Measurements from ENCODE around the gene FAM221B.

The FAM221B gene, protein sequence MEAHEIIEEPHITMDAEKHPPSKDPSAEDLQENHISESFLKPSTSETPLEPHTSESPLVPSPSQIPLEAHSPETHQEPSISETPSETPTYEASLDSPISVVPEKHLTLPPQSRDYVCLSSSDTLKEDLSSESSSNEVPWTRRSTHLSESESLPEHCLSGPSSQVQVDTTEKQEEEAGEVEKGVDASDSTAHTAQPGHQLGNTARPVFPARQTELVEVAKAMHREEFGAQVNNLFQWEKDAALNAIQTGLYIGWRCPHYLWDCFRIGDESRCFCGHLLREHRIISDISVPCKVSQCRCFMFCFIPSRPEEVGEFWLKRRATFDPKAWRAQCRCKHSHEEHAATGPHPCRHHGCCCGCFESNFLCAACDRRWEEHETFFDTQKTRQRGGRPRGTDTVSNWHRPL

GRCh38 chr9:35828716-35829083 is at the start of gene FAM221B:
FAM221B (minus strand) TSS chr9:35828732; CDS start chr9:35826161, 2,571 bp downstream.
- DNase-seq (ENCODE audit: low spot score), result peak; percentile 3

- DNase-seq (ENCODE audit: low spot score), result no peak
Observed at GRCh38 chr9:35872505-35872904, 44.0 kb upstream of the FAM221B start.

GRCh38 chr9:35871545-35871944 is 43.0 kb upstream of the FAM221B start:
- DNase-seq (ENCODE audit: low spot score), result peak; percentile 28

DNA sequence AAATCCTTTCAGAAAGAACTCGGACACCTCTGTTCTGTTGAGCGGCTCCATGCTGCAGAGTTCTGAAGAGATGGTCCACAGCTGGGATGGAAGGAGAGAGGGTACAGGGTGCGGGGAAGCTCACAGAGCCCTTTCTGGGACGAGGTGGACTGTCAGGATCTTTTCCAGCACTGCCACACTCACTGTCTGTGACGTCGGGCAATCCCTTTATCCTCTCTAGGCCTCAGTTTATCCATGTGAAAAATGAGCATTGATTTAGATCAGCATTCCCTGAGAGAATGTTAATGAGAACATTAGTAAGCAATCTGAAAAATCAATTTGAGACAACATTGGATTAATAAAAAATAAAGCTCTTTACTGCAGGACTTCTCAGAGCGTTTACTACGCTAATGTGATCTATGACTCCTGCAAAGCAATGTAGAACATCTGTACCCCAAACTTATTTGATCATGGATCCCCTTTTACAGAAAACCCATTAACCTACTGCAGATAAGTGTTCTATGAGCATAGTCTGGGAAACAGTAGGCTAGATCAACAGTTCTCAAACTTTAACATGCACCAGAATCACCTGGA is 41.9 kb upstream of the FAM221B start, which contains the start of gene OR13J1:
OR13J1 (minus strand) TSS at position 51 of the 573 bp plus-strand sequence; CDS start at position 51, 0 bp downstream.
- no peak for DNase-seq (ENCODE audit: low spot score)

DNA sequence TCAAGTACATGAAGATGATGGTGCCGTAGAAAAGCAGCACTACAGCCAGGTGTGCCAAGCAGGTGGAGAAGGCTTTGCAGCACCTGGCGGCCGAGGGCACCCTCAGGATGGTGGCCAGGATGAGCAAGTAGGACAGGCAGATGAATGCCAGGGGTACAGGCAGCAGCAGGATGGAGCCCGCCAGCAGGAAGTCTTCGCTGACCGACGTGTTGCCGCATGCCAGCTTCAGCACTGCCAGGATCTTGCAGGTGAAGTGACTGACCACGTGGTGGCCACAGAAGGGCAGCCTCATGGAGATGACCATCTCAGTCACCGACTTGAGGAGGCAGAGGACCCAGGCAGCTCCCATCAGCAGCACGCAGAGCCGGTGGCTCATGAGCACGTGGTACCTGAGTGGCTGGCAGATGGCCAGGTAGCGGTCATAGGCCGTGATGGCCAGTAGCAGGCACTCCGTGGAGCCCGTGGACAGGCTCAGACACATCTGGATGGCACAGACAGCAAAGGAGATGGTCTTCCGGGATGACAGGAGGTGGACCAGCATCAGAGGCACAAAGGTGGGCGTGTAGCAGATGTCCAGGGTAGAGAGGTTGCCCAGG is 41.2 kb upstream of the FAM221B start:
- no peak for DNase-seq (ENCODE audit: low spot score)

GRCh38 chr9:35868933-35869332 is 40.4 kb upstream of the FAM221B start:
- no peak for DNase-seq (ENCODE audit: low spot score)

- no peak for DNase-seq (ENCODE audit: low spot score)
Observed at GRCh38 chr9:35867538-35867937, 39.0 kb upstream of the FAM221B start.

- no peak for DNase-seq (ENCODE audit: low spot score)
Observed at GRCh38 chr9:35864695-35865255, 36.2 kb upstream of the FAM221B start.

DNA sequence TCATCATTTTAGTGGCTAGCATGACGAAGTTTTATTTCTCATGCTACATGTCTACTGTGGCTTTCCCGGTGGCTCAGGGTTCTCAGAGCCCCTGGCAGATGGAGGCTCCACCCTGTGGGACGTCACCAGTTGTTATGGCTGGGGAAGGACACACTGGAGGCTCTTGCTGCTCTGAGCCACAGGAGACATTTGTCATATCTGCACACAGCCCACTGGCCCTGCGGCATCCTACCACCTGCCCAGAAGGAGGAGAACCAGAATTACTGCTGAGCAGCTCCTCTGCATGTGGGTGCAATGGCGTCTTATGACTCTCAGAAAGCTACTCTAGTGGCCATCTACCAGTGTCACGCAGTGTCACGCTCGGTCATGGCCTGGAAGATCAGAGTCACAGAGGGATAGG is 35.1 kb upstream of the FAM221B start:
- no peak for DNase-seq (ENCODE audit: low spot score)

GRCh38 chr9:35862328-35862727 is 33.8 kb upstream of the FAM221B start:
- DNase-seq (ENCODE audit: low spot score), result no peak

DNA sequence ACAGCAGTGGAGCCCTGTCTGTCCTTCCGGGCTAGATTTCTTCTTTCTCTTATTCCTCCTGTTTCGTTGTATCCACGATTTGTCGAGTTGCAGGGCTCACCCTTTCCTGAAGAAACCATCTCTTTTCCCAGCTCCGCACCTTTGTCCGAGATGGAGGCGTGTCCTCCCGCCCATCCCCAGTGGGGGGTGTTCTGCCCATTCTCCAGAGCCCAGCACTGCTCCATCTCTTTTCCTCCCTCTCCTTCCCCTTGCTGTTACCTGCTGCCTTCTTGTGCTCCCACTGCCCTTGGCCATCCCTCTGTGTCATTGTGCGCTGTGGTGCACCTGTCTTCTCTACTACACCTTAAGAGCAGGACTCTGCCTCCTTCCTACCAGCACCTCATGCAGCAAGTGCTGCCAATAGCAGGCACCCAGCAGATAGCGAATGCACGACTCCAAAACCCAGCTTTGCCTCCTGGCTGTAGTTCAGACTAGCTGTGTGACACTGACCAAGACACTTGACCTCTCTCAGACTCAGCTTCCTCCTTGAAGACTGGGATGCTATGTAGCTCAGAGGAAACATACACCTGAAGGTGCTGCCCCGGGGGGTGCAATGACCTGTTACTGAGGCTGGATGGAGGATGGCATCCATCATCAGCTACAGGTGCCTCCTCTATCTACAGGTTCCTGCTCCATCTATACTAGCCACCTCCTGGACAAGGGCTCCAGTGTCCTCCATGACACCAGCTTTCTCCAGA is 32.8 kb upstream of the FAM221B start:
- DNase-seq (ENCODE audit: low spot score), result no peak

GRCh38 chr9:35859990-35860339 is 31.4 kb upstream of the FAM221B start:
- DNase-seq (ENCODE audit: low spot score), result no peak

DNA sequence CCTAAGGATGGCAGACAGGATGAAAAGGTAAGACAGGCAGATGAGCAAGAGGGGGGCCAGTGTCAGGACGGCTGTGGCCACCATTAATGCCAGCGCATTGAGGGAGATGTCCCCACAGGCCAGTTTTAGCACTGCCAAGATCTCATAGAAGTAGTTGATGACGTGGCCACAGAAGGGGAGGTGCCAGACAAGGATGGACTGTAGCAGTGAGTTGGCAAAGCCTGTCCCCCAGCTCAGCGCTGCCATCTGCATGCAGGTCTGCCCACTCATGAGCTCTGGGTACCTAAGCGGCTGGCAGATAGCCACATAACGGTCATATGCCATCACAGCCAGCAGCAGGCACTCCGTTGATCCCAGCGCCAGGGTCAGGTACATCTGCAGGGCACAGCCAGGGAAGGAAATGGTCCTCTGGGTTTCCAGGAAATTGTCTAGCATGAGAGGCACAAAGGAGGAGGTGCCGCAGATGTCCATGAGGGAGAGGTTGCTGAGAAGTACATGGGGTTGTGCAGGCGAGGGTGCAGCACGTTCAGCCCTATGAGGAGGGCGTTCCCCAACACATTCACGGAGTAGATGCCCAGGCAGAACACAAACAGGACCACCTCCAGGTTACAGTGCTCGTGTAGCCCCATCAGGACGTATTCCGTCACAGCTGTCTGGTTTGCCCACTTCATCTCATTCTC is 30.9 kb upstream of the FAM221B start:
- peak; percentile 35 for DNase-seq (ENCODE audit: low spot score)

DNA sequence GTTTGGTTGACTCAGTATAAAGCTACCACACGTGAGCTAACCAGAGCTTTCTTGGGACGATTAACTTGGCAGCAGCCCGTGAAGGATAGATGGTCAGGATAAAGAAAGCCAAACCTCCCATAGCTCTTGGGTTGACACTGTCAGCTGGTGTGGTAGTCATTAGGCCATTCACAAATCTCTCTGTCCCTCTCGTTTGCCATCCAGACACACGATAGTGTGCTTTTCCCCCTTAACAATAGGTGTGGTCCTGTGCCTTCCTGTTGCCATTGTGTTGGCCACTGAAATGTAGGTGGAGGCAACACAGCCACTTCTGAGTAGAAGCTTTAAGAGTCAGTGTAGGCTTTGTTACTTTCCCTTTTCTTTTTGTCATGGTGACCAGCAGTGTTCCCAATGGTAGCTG is 29.9 kb upstream of the FAM221B start:
- DNase-seq (ENCODE audit: low spot score), result no peak

DNA sequence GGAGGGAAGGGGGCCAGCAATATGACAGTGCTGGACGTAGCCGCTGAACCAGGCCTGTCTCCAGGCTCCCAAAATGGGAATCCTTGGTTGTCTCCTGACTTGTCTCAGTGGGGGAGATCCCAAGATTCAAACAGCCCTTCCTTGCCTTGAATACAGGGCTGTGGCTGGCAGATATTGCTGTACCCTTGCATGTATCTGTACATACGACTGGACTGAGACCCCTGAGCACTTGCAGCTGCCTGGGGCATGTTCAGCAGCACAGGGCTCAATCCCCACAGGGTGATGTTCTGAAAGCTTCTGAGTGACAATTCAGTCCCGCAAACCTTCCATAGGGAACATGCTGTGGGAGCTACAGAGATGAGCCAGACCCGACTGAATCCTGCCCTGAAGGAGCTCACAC is 28.4 kb upstream of the FAM221B start:
- no peak for DNase-seq (ENCODE audit: low spot score)

- no peak for DNase-seq (ENCODE audit: low spot score)
Observed at GRCh38 chr9:35856206-35856605, 27.7 kb upstream of the FAM221B start.

DNA sequence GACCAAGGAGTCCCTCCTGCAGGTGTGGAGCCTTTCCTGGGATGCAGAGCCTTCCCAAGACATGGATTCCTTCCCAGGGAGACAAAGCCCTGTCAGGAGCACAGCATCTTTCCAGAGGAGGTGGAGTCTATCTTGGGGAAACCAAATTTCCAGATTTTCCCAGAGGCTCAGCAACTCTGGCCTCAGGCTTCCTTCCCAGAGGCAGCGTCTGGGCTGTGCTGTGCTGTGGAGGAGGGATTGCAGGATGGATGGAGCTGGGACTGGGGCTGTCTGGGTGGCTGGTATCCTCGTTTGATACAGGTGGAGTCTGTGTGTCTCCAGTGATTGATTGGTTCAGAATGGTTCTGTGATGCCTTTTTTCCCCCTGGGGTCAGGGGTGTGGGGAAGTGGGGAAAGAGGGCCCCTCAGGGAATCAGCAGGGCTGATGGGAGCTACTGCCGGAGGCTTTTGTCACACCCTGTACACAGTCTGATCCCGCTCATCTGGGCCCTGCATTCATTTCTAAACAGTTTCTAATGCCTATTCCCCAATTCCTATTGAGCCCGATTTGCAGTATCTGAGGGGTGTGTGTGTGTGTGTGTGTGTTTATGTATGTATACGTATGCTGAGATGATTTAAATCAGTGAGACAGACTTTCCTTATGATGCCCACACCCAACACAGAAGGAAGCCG is 25.7 kb upstream of the FAM221B start:
- DNase-seq (ENCODE audit: low spot score), result no peak

DNA sequence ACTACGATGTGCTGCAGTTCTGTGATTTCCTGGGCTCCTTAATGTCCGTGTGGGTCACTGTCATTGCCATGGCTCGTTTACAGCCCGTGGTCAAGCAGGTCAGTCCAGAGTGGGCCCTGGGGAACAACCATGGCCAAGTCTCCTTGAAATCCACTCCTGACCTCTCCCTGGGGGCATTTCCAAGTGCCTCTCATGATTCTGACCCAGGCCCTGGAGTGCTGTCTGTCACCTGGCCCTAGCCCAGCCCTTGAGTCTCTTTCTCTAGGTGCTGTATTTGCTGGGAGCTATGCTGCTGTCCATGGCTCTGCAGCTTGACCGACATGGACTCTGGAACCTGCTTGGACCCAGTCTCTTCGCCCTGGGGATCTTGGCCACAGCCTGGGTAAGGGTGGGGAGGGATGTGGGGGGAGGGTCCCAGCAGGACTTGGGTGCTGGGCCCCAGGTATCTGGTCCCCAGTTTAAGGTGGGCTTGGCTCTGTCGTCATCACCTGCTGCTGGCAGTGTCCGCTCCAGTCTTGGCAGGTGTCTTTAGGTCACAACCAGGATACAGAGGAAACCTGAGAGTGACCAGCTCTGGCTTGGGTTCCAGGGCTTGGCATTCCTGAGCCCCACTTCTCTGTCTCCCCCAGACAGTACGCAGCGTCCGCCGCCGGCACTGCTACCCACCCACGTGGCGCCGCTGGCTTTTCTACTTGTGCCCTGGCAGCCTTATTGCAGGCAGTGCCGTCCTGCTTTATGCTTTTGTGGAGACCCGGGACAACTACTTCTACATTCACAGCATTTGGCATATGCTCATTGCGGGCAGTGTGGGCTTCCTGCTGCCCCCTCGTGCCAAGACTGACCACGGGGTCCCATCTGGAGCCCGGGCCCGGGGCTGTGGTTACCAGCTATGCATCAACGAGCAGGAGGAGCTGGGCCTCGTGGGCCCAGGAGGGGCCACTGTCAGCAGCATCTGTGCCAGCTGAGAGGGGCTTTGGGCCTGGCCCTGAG is 24.6 kb upstream of the FAM221B start:
- DNase-seq (ENCODE audit: low spot score), result no peak

- no peak for DNase-seq (ENCODE audit: low spot score)
Observed at GRCh38 chr9:35852267-35852815, 23.8 kb upstream of the FAM221B start.
